ENCODE measurements around the gene OSBPL2. TPM values are rescaled to one million over a fixed set of nuclear protein-coding genes. Genes with fewer than 3 reads are reported as not detected.

The OSBPL2 gene
- polyA plus RNA-seq, 1 donor (not counting 4 experiments of a cell fraction or from before 2014, with no cell fraction given): 15.9 TPM

- DNase-seq (ENCODE audit: low read depth, low spot score) (no peak), FAIRE-seq (no peak)
- Histone ChIP-seq H2AFZ (ENCODE audit: control insufficient read depth, low read length) (no peak overlapping the region), H3K4me2 (ENCODE audit: control insufficient read depth, extremely low read depth, insufficient read depth, low read depth, low read length) (no peak overlapping the region), H3K9me3 (ENCODE audit: control insufficient read depth, low read depth, low read length) (no peaks in the 10 kb centered on the region), H3K4me3 (ENCODE audit: control insufficient read depth in 2 of 3, extremely low read depth in 1 of 3, insufficient read depth in 2 of 3, low read depth in 1 of 3, low read length in 3 of 3) (no peak overlapping the region), H3K9ac (ENCODE audit: control insufficient read depth, extremely low read depth, insufficient read depth, low read length) (no peak overlapping the region), H3K27me3 (ENCODE audit: control insufficient read depth, extremely low read depth, insufficient read depth, low read length) (no peaks in the 10 kb centered on the region), H3K4me1 (ENCODE audit: control insufficient read depth, extremely low read depth, insufficient read depth, low read length) (peaks cover 6% of the 10 kb centered on the region), H3K79me2 (ENCODE audit: control insufficient read depth, insufficient read depth, low read length) (peaks cover 74% of the 10 kb centered on the region), H4K20me1 (ENCODE audit: control insufficient read depth, extremely low read depth, insufficient read depth, low read length) (peaks cover 49% of the 10 kb centered on the region), H3K27ac (ENCODE audit: control insufficient read depth, insufficient read depth, low read length) (no peak overlapping the region), H3K36me3 (ENCODE audit: control insufficient read depth in 2 of 2, extremely low read depth in 1 of 2, insufficient read depth in 2 of 2, low read length in 2 of 2) (peaks cover 3 to 15% of the 10 kb centered on the region in 2 experiments), H3K9me1 (ENCODE audit: control insufficient read depth, extremely low read depth, insufficient read depth, low read length) (peaks cover 2% of the 10 kb centered on the region)
- TF ChIP-seq EZH2 (IDR thresholded peaks at IDR 0.05; ENCODE audit: low read length) (no peak), CTCF (optimal IDR thresholded peaks at IDR 0.05 in 1 of 3, IDR thresholded peaks at IDR 0.05 in 1 of 3, conservative IDR thresholded peaks at IDR 0.05 in 1 of 3; ENCODE audit: extremely low read depth in 1 of 3, insufficient read depth in 2 of 3, low read length in 3 of 3) (no peak)
- dilution Hi-C loops (cut with MboI; ENCODE audit: extremely low pct_ligation_motif_present, low sequenced_read_pairs): no loop called here
These were observed 8.1 kb downstream of the OSBPL2 start for GRCh38 chr20:62246431-62246830.

GRCh38 chr20:62246872-62247652, 8.7 kb downstream of the OSBPL2 start:
- H3K9ac ChIP-seq (ENCODE audit: control insufficient read depth, extremely low read depth, insufficient read depth, low read length): no peak overlapping the region
- DNase-seq (ENCODE audit: low read depth, low spot score): no peak
- FAIRE-seq: no peak
- no peaks in the 10 kb centered on the region for H3K9me3 ChIP-seq (ENCODE audit: control insufficient read depth, low read depth, low read length)
- no peak overlapping the region for H3K4me3 ChIP-seq (ENCODE audit: control insufficient read depth in 2 of 3, extremely low read depth in 1 of 3, insufficient read depth in 2 of 3, low read depth in 1 of 3, low read length in 3 of 3)
- no peaks in the 10 kb centered on the region for H3K27me3 ChIP-seq (ENCODE audit: control insufficient read depth, extremely low read depth, insufficient read depth, low read length)
- H3K9me1 ChIP-seq (ENCODE audit: control insufficient read depth, extremely low read depth, insufficient read depth, low read length): peaks cover 2% of the 10 kb centered on the region
- peaks cover under 1% of the 10 kb centered on the region for H3K4me1 ChIP-seq (ENCODE audit: control insufficient read depth, extremely low read depth, insufficient read depth, low read length)
- peaks cover 73% of the 10 kb centered on the region for H3K79me2 ChIP-seq (ENCODE audit: control insufficient read depth, insufficient read depth, low read length)
- peaks cover 3 to 15% of the 10 kb centered on the region in 2 experiments for H3K36me3 ChIP-seq (ENCODE audit: control insufficient read depth in 2 of 2, extremely low read depth in 1 of 2, insufficient read depth in 2 of 2, low read length in 2 of 2)
- no peak overlapping the region for H3K4me2 ChIP-seq (ENCODE audit: control insufficient read depth, extremely low read depth, insufficient read depth, low read depth, low read length)
- no peak overlapping the region for H2AFZ ChIP-seq (ENCODE audit: control insufficient read depth, low read length)
- no peak overlapping the region for H3K27ac ChIP-seq (ENCODE audit: control insufficient read depth, insufficient read depth, low read length)
- peaks cover 43% of the 10 kb centered on the region for H4K20me1 ChIP-seq (ENCODE audit: control insufficient read depth, extremely low read depth, insufficient read depth, low read length)
- TF ChIP-seq CTCF (optimal IDR thresholded peaks at IDR 0.05 in 1 of 3, IDR thresholded peaks at IDR 0.05 in 1 of 3, conservative IDR thresholded peaks at IDR 0.05 in 1 of 3; ENCODE audit: extremely low read depth in 1 of 3, insufficient read depth in 2 of 3, low read length in 3 of 3): no peak
- no peak for TF ChIP-seq EZH2 (IDR thresholded peaks at IDR 0.05; ENCODE audit: low read length)
- dilution Hi-C loops (cut with MboI; ENCODE audit: extremely low pct_ligation_motif_present, low sequenced_read_pairs): no loop called here

Measured in keratinocyte (primary cell).